HG02884 (cell line): ENCODE results near the gene ITGB5.
A peak's percentile ranks its signal among the peaks of the same experiment; 100 is the strongest.
"Not testable (repeated sequence)": the region's sequence is repeated elsewhere in the genome, so short reads cannot be mapped to it uniquely, and the experiment has no call there.

Experiments
- ATAC-seq: cut with Tn5 transposase; IDR thresholded peaks from one replicate; pipeline ENCODE4 v1.9.1; 2021; ENCODE audit warnings: mild to moderate bottlenecking, moderate library complexity; ENCODE audit not compliant: unreplicated experiment

ITGB5 gene

GRCh38 chr3:124758851-124759635 is 128.1 kb downstream of the ITGB5 start:
- ATAC-seq, result no peak

GRCh38 chr3:124757926-124758325 is 129.2 kb downstream of the ITGB5 start:
- ATAC-seq, result not testable (repeated sequence)

- no peak for ATAC-seq
These were observed 135.1 kb downstream of the ITGB5 start for GRCh38 chr3:124752051-124752450.

GRCh38 chr3:124751501-124751900 is 135.7 kb downstream of the ITGB5 start:
- no peak for ATAC-seq

- not testable (repeated sequence) for ATAC-seq
These were observed 137.3 kb downstream of the ITGB5 start for GRCh38 chr3:124749877-124750276.

- ATAC-seq, result no peak
These were observed 138.5 kb downstream of the ITGB5 start for GRCh38 chr3:124748560-124749198.

GRCh38 chr3:124747111-124747981 is 139.8 kb downstream of the ITGB5 start:
- ATAC-seq, result no peak

- no peak for ATAC-seq
These were observed 141.4 kb downstream of the ITGB5 start for GRCh38 chr3:124745756-124746155.

GRCh38 chr3:124741027-124741426 is 146.1 kb downstream of the ITGB5 start:
- ATAC-seq, result no peak

GRCh38 chr3:124731760-124732159 is 155.4 kb downstream of the ITGB5 start:
- no peak for ATAC-seq

- no peak for ATAC-seq
These were observed 156.2 kb downstream of the ITGB5 start for GRCh38 chr3:124730941-124731297.

GRCh38 chr3:124730129-124730940 is 156.8 kb downstream of the ITGB5 start, which contains the start of gene UMPS:
Gene UMPS, plus strand, starts transcription at chr3:124730452. Its CDS starts 20 bp downstream, at chr3:124730472.
- ATAC-seq, result peak; percentile 96

- no peak for ATAC-seq
These were observed 164.6 kb downstream of the ITGB5 start for GRCh38 chr3:124722589-124722988.

GRCh38 chr3:124714223-124714853 is 172.8 kb downstream of the ITGB5 start:
- ATAC-seq, result no peak
